GM18517 (cell line): ENCODE data around the gene HMGB4.
A peak's percentile ranks its signal among the peaks of the same experiment; 100 is the strongest.

ENCODE experiments used
- ATAC-seq: cut with Tn5 transposase; IDR thresholded peaks from one replicate; pipeline ENCODE4 v1.9.1; 2021; ENCODE audit warnings: mild to moderate bottlenecking, moderate library complexity; ENCODE audit not compliant: unreplicated experiment

The HMGB4 gene

GRCh38 chr1:33895976-33896375 is 32.1 kb downstream of the HMGB4 start:
- ATAC-seq: no peak

DNA sequence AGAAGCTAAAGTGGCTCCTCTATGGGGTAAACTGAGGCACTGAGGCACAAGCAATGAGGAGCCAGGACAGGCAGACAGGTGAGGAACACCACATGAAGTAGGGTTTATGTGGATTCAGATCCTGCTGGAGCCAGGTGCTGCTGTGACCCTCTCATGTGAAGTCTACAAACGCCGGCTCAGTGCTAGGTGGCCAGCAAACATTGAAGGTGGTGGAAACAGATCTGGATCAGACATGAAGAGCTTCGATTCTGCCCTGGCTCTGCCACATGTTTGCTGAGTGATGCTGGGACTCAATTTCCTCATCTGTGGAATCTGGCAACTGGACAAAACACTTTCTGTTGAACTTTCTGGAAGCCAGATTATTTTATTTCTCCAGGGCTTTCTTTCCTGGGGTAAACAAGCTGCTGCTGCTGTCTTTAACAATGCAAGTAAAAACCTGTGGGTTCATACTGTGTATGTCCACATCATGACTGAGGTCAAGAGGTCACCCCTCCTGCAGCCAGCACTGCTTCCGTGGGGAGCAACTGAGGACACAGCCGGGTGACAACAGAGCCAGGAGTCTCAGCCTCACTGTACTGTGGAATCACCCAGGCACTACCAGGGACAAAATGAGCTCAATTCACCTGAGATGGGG is 33.3 kb downstream of the HMGB4 start:
- no peak for ATAC-seq

GRCh38 chr1:33898406-33898805 is 34.5 kb downstream of the HMGB4 start:
- no peak for ATAC-seq

- no peak for ATAC-seq
Observed at GRCh38 chr1:33898881-33899280, 35.0 kb downstream of the HMGB4 start.

DNA sequence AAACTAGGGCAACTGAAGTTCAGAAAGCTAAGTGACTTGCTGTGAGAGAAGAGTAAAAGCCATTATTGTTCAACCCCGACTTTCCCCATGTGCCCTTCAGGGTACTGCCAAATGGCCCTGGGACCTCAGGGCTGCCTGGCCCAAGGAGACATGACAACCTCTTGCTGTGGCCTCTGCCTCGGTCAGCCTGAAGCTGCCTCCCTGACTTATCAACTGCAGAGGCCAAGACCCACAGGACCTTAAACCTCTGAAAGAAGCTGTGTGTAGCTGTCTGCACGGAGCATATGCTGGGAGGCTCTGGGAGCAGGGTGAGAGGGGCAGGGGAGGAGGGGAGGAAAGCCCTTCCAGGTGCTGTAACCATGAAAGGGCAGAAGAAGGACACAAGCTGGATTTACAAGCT is 35.9 kb downstream of the HMGB4 start:
- ATAC-seq: no peak

DNA sequence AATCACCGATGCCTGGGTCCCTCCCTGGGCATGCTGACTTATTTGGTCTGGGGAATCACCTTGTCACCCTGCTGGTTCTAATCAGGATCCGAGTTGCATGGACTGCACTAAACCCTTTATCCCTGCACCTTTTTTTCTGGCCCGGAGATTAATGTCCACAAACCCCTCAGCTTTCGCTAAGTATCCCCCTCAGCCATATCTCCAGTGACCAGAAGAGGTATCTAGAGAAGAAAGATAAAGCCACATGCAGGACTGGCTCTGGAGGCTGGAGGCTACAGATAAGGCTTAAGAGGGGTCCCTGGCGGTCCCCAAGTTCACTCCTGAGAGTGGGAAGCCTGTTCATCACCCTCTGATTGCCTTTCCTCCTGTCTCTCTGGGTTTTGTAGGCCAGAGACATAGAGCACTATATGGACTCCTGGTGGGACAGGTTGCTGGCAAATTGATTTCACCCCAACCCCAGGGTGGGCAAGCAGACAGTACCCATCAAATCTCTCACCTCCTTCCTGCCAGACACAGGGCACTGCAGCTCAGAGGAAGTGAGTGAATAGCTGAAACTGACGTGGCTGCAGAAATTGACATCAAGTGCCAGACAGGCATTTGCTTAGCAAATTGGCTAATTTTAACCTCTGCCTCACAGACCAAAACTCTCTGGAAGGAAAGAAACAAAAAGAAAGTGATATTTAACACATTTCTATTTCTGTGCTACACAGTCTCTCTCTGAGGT is 38.8 kb downstream of the HMGB4 start:
- peak; percentile 79 for ATAC-seq

GRCh38 chr1:33903210-33903589 is 39.3 kb downstream of the HMGB4 start:
- peak; percentile 68 for ATAC-seq

DNA sequence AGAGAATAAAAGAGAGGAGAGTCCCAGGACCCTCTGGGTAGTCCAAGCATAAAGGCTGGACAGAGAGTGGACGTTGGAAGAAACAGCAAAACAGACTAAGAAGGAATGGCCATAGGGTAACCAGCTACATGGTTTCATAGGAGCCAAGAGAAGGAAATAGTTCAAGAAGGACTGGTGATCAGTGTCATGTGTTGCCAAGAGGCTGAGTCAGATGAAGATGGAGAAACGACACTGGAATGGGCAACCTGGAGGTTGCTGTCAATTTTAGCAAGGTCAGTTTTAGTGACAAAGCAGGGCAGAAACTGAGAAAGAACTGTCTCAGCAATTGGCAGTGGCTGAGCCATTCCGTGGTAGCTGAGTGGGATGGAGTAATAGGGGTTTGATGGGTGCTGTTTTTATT is 41.4 kb downstream of the HMGB4 start:
- no peak for ATAC-seq

- ATAC-seq: no peak
Observed at GRCh38 chr1:33906156-33906555, 42.3 kb downstream of the HMGB4 start.

DNA sequence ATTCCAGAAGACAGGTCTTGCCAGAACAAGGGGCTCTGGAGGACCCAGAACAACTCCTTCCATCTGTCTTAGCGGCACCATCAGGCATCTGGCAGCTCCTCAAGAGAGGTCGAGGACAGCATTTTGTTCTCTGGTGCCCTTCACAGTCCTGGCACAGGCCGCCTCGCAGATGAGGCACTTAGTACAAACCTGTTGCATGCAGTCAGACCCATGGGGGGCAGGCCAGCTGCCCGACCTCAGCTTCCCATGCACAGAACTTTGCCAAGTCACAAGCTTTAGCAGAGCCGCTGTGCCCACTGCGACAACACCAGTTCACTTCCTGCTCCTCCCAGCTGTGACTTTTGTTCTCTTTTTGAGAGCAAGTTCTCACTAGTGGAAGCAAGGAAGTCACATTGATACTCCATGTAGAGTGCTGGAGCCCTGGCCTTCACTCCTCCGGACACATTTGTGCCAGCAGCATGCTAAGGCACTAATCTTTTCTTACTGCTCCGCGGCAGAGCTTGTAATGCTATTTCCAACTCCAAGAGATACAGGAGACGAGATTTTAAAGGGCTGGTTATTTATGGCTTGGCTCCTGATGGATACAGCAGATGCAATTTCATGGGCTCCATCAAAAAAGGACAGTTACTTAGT is 44.6 kb downstream of the HMGB4 start:
- ATAC-seq: no peak
